ENCODE measurements around the gene PLGRKT.
"Not testable (repeated sequence)": the region's sequence is repeated elsewhere in the genome, so short reads cannot be mapped to it uniquely, and the experiment has no call there.

Gene PLGRKT

DNA sequence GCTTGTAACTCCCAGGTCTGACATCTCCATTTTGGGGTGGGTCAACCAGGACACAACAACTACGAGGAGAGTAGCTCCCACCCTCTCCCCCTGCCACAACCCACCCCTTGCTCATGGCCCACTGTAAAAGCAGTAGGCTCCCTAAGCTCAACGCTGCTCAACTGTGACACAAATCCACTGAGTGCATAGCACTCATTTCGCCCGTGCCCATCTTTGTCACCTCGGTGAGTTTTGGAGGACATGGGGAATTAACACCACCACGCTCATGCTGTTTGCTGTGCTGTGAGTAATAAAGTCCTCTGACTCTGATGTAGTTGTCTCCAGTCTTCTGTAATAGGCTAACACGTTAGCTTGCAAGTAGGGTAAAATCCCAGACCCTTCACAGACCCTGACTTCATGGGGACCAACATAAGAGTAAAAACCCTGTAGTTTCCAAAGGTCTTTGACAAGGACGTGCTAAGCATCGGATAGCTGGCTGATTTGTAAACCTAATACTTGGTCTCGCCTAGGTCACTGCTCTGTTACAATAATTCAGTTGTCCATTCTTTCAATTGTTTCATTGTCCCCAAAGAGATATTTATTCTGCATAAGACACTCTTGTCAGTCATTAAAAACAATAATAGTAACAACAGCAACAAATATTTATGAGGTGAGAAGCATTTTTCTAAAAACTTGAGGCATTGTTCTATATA, 7.7 kb downstream of the PLGRKT start:
- DNase-seq, result no peak

DNA sequence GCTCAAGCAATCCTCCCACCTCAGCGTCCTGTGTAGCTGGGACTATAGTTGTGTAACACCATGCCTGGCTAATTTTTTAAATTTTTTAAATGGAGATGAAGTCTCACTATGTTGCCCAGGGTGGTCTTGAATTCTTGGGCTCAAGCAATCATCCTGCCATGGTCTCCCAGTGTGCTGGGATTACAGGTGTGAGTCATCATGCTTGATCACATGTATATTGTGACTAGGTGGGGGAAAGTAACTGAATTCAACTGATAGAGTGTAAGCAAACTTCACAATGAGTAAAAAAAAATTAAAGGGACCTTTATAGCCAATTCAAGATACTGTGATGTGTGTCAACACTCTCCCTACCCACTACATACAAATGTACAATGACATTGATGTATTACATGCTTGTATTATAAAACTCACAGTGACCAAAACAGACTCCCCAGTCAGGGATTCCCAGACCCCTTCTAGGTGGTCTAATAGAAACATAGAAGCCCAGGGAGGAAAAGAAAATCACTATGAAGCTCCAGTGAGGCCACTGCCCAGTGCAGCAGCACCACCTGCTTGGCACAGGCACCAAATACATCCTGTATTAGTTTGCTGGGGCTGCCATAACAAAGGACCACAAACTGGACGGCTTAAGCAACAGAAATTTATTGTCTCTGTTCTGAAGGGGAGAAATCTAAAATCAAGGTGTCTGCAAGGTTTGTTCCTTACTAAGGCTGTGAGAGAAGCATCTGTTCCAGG, 8.8 kb downstream of the PLGRKT start:
- no peak for DNase-seq

DNA sequence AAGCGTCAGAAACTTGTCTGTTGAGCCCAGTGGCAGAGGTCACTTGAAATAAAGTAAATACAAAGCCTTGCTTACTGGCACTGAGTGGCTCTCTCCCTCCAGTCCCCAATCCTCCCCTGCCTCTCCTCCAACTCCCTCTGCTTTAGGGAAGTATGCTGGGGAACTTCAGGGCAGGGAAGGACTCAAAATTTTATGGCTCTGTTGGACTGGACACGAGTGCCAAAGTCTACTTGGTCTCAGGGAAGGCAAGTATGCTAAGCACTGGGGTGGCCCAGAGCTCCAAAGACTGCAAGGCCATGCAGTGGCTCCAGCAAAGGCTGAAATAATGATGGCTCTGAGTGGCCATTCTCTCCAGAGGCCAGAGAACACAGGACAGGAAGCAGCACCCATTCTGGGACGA, 9.6 kb downstream of the PLGRKT start:
- DNase-seq, result no peak

DNA sequence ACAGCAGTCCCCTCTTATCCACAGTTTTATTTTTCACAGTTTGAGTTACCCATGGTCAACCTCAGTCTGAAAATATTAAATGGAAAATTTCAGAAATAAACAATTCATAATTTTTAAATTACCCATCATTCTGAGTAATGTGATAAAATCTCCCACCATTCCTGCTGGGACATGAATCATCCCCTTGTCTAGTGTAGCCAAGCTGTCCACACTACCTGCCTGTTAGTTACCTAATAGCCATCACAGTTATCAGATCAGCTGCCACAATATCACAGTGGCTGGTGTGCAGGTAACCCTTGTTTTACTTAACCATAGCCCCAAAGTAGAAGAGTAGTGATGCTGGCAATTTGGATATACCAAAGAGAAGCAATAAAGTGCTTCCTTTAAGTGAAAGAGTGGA, 10.7 kb downstream of the PLGRKT start:
- no peak for DNase-seq

DNA sequence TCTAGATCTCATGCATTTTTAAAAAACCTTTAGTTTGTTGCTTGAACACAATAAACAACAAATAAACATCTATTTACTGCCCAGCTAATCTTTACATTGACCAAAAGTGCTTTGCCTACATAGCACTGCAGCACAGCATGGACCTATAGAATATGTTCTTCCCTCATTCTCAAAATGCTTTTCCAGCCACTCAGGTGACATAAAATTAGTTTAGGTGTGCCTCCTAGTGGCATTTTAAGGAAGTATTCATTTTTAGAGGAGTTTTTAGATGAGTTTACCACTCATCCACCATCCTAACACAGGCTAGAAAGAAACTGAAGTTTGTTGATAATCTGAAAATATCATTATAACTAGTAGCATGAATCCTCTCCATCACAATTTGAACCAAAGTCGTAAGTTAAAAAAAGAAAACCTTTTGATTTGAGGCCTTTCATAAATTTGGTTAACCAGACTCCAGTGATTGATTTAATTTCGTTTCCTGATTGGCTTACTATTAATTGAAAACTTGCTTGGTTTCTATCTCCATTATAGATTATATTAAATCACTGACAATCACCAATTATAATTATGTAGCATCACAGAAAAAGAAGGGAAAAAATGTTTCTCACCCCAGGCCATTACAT, 12.6 kb downstream of the PLGRKT start:
- no peak for DNase-seq

DNA sequence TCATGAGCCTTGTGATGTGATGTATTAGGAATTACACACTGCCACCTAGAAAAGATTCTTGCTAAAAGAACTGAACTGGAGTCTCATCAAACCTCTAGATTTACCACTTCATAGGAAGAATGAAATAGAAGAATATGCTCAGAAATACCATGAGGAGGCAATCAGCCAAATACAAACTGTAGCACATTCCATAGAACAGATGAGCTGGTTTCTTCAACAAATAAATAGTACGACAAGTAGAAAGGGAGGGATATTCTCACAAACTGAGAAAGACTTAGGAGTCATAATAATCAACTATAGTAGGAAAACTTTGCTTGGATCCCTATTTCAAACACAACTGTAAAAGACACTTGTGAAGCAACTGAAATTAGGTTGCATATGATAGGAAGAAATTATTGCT, 15.4 kb downstream of the PLGRKT start:
- no peak for DNase-seq

DNA sequence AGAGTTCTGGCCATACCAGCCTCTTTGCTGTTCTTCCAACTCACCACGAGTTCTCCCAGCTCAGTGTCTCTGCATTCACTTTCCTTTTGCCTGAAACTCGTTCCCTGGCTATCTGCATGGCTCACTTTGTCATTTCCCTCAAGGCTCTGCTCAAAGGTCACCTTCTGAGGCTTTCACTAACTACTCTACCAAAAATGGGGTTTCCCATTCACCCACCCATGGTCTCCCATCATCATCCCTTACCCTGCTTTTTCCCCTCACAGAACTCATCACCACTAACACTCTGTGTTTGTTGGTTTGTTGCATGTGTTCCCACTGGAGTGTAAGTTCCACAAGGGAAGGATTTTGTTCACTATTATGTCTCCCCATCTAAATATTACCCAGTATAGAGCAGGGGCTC, 16.6 kb downstream of the PLGRKT start:
- DNase-seq, result no peak

DNA sequence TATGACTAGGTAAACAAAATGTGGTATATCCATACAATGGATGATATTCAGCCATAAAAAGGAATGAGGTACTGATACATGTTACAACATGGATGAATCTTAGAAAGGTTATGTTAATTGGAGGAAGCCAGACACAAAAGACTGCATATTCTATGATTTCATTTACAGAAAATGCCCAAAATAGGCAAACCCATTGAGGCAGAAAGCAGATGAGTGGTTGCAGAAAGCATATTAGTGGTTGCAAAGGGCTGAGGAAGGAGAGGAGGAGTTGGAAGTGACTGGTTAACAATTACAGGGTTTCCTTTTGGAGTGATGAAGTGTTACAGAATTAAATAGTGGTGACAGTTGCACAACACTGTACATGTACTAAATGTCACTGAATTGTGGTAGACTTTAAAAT, 17.7 kb downstream of the PLGRKT start:
- DNase-seq, result no peak

DNA sequence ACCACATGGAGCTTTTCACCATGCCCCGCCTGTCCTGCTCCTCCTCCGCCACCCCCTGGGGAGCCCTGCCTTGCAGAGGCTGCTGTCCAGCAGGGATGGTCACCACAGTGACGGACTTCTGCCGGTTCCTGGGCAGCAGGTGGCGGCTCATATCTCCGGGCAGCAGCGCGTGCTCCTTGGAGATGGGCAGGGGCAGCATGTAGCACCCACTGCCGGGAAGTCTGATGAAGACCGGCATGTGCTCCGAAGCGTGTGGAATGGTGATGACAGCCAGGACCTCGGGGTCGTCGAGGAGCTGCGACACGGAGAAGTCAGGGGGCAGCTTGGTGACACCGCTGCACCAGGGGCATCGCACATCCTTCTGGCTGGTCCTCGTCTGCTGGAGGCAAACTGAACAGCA, 19.2 kb downstream of the PLGRKT start:
- DNase-seq, result no peak

DNA sequence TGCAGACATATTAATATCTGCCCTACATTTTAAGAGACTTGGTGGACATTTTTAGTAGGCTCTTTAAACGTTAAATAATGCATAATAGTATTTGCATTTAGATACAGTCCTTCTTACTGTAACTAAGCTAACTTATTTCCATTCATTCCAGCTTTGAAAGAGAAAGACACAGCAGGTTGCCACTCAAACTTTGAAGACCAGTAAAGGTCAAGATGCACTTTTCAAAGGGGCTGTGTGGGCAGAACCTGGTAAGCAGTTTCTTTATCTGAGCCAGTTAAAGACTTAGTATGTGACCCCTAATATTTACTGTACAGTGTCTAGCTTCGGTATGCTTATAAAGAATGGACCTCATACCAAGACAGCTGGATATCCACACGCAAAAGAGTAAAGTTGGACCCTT, 20.8 kb downstream of the PLGRKT start:
- no peak for DNase-seq

DNA sequence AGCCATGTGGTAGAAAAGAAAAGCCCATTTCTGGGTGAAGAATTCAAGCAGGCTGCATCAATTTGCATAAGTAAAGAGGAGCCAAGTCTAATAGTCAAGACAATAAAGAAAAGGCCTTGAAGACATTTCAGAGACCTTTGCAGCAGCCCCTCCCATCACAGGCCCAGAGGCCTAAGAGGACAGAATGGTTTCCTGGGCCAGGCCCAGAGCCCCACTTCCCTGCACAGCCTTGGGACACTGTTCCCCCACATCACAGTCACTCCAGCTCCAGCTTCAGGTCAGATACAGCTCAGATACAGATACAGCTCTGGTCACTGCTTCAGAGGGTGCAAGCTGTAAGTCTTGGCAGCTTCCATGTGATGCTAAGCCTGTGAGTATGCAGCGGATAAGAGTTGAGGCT, 29.1 kb downstream of the PLGRKT start:
- DNase-seq, result no peak

DNA sequence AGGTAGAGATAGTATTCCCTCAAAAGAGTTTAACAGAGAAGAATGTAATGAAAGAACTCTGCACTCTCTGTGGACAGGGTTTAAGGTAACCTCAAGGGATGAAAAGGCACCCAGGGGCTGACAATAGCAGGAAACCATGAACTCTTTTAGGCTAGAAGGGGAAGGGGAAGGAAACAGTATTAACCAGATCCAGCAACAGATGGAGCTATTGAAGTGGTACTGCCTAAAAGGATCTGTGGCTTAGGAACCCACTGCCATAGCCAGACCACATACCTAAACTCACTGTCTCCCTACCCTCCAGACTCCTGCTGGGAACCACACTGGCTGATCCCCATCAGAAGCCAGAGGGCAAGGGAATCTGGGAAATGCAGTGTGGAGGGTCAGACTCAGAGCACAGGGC, 35.5 kb downstream of the PLGRKT start:
- DNase-seq, result no peak

DNA sequence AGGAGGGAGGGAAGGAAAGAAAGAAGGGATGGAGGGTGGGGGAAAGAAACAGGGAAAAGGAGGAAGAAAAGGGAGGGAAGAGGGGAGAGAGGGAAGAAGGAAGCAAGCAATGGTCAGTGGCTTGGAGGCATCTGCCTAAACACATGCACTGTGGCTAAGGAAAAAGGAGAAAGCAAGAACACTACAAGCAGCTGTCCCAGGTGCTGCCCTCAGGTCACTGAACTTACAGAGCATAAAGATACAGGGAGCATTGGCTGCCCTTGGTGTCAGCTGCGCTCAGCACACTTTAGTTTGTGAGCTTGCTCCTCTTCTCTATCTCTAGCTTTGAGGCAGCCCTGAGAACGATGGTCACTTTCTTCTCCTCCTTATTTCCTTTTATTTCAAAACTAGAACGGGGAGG, 40.2 kb downstream of the PLGRKT start:
- not testable (repeated sequence) for DNase-seq

DNA sequence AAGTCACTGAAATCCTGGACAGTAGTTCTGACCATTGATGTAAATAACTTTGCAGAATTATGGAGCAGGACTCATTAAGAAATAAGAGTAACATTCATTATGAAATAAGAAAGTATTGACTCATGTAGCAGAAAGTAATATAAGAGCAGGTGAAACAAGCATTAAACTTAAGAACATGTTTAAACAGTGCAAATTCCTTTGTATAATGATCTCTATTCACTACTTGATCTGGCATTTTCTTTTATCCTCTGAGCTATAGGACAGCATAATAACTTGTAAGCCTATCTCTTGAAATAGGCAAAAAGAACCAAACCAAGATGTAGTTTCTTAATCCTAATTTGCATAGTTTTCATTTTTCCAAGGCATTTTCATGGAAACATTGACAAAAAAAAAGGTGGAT, 42.3 kb downstream of the PLGRKT start:
- DNase-seq, result no peak

DNA sequence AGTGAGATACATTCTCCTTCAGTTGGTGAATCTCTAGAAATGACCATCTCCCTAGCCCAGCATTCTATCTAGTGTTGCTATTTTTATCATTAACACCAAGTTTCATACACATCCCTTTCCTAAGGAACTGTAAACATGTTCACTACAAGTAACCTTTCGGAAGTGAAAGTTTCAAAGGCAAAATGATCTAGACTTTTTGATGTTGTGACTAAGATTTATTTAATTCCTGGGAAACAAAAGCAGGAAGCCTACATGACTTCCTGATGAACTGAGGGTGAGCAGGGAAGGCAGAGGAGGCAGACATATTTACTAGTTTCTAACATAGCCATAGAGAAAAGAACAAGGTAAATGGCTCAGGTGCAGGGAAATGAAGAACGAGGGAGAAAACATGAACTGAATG, 43.7 kb downstream of the PLGRKT start:
- DNase-seq, result not testable (repeated sequence)

DNA sequence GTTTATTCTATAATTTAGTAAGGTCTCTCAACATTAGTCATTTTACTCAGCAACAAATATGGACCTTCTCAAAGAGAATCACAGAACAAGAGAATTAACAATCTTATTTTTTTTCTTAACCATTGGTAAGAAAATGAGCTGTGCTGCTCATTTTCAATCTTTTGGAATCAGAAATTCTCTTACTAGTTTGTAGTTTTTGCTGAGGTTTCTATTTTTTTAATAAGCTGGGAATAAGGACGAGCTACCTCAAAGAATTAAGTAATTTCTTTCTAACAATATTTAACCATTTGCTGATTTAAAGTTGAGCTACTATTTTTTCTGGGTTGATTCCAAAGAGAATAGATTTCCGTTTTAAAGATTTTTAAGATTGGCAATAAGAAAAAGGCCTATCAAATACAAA, 44.2 kb downstream of the PLGRKT start:
- DNase-seq, result no peak

DNA sequence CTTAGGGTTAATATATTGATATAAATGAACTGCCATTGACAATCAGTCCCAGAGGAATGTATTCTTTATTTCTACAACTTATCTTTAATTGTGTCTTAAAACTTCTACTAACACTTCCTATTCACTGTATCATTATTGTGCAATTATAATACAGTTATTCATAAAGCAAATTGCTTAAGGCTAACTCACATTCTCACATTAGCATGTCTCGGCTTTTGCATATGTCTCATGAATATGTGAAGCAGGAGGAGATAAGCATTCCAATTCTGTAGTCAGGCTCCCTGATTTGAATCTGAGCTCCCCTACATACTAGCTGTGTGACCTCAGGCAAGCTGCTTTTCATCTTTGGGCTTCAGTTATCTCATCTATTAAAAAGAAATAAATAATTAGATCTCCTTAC, 45.4 kb downstream of the PLGRKT start:
- no peak for DNase-seq

DNA sequence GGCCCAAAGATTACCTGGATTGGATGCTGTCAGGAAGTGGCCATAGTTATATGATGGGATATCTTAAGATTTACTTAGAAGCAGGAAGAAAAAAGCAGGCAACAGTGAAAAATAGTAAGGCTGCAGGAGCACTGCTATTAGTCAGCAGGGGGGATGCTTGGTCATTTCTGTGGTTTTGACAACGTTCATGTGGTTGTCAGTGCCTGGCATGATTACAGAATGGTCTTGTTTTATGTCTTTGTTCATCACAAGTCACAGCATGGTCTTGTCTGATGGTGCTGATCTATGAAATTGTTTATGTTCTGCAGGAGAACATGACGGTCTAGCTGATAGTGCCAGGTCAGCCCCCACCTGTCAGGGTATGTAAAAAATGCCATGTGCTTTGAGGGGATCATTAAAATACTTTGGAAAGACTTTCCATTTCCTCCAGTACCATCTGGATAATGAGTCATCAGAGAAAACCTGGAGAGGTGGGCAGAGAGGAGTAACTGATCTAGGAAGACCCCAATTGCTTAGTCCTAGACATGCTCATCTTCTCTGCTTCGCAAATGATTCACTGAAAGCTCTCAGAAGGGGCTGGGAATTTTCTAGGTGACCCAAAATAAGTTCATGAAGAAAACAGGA, 48.5 kb downstream of the PLGRKT start:
- no peak for DNase-seq

DNA sequence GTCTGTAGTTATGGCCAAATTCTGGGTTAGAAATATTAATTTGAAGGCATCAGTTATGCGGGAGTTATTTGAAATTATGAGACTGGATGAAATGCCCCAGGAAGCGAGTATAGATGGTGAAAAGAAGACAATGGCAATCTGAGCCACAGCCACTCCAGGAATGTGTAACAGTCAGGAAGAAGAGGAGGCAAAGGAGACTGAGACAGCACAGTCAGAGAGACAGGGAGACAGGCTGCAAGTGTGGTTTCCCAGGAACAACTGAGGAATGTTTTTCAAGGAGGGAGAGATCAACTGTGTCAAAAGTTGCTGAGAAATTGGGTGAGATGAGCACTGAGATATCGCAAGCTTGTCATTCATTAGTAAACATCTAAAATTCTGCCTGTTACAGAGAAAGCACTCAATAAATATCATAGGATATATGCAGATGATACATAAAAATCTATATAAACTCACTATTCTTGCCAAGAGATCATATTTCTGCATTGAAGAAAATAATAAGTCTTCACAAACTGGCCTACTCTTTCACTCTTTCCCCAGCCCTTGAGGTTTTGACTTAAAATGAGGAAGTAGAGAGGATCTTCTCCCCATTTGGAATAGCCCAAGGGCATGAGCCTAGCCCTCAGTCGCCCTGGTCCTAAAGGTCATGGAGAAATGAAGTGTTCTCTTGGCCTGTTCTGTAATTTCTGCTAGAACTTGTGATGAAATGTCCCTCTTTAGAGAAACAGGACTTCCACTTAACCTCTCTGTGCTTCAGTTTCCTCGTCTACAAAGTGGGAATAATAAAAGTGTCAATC, 49.5 kb downstream of the PLGRKT start:
- no peak for DNase-seq

DNA sequence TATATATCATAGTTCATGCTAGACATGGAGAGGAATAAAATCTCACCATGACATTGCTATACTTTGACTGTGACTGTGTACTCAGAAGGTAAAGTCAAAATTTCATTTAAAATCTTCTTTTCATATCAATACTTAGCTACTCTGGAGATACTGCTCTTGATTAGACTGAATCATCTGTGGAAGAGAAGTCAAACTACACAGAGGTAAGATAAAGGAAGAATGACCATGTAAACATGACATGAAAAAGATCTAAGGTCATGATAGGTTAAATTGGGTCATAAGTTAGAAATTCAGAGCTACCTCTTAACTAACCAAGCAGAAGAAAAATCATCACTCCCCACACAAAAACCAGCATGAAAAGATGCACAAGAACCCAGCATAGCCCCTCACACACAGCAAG, 53.3 kb downstream of the PLGRKT start:
- DNase-seq, result no peak

DNA sequence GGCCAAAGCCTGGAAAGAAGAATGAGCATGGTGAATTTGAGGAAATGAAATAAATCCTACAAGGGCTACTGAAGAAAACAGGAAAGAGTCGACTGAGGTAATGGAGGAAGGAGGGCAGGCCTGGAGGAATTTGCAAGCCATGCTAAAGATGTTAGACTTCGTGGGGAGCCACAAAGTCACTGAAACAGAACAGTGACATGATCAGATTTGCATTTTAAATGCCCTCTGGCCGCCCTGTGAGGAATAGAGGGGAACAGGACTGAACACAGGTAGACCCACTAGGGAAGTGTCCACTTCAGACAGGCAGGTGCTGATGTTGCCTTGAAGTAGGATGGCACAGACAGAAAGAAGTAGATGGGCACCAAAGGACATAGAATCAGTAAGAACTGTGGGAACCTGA, 55.2 kb downstream of the PLGRKT start:
- no peak for DNase-seq

DNA sequence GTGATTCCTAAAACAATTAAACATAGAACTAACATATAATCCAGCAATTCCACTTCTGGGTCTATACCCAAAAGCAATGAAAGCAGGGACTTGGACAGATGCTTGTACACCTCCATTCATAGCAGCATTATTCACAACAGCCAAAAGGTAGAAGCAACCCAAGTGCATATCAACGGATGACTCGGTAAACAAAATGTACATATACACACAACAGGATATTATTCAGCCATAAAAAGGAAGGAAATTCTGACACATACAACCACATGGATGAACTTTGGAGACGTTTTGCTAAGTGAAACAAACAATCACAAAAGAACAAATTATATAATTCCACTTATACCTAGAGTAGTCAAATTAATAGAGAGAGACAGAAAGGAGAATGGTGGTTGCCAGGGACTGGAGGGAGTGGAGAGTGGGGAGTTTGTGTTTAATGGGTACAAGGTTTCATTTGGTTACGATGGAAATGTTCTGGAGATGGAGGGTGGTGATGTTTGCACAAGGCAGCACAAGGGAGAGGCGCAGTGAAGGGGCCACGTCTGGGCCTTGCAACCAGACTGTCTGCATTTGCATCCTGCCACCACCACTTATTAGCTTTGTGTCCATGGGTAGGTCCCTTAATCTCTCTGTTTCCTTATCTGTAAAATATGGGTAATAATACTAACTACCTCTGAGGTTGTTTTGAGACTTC, 61.8 kb downstream of the PLGRKT start:
- DNase-seq, result no peak

DNA sequence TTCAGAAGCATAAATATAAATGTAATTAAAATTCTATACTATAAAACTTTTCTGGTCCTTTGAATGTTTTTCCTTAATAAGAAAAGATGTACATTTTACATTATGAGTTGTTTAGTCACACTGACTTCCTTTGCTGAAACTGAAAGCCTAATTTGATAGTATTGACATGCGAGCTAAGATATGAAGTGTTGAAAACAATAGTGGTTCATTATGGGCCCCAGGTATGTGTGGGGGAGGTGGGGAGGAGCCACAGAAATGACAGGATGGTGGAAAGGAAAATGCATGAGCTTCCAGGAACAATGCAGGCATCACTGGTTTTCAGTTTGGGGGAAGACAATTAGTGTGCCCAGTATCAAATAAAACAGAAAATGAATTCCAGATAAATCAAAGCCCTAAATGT, 62.6 kb downstream of the PLGRKT start:
- DNase-seq, result no peak

All from activated T-cell treated with anti-CD3 and anti-CD28 coated beads for 4 hours (primary cell).